Kidney (tissue), 14 donors: ENCODE data around the gene KRT82. TPM values are rescaled to one million over a fixed set of nuclear protein-coding genes. Genes with fewer than 3 reads are reported as not detected.
A peak's percentile ranks its signal among the peaks of the same experiment; 100 is the strongest.

ENCODE experiments used
- DNase-seq, 5 donors: peaks; one replicate each; pipeline ENCODE4 v3.0.0-alpha.2; 2013 to 2020
- FAIRE-seq: peaks from 2 replicates; lab custom pipeline; 2012; peaks lifted over from hg19 to GRCh38; lab: Jason Lieb, UNC
- H3K27ac ChIP-seq, 2 donors: one replicate each; pipeline ENCODE4 v1.7.0; 2013; ENCODE audit warnings: low read depth in 2 of 2, low read length in 2 of 2, inconsistent platforms in 1 of 2
- H3K27me3 ChIP-seq: one replicate; pipeline ENCODE4 v1.7.1; 2013; ENCODE audit warnings: low read length, inconsistent platforms; ENCODE audit not compliant: control insufficient read depth, insufficient read depth
- H3K36me3 ChIP-seq, 3 donors: one replicate each; pipeline versions ENCODE4 v1.7.0 to v1.7.1; 2013; ENCODE audit warnings: low read length in 3 of 3, control low read depth in 1 of 3, inconsistent platforms in 1 of 3; ENCODE audit not compliant: insufficient read depth in 3 of 3, control insufficient read depth in 2 of 3
- H3K4me1 ChIP-seq, 3 donors: one replicate each; pipeline versions ENCODE4 v1.7.0 to v1.7.1; 2013; ENCODE audit warnings: low read length in 3 of 3, inconsistent platforms in 1 of 3, low read depth in 1 of 3; ENCODE audit not compliant: control insufficient read depth in 2 of 3, insufficient read depth in 2 of 3
- H3K4me3 ChIP-seq, 3 donors: one replicate each; pipeline versions ENCODE4 v1.7.0 to v1.8.1; 2013; ENCODE audit warnings: low read length in 3 of 3, control low read depth in 1 of 3, inconsistent platforms in 1 of 3
- H3K9ac ChIP-seq, 3 donors: one replicate each; pipeline versions ENCODE4 v1.7.0 to v1.7.1; 2013; ENCODE audit warnings: low read length in 3 of 3, control low read depth in 1 of 3, inconsistent platforms in 1 of 3
- H3K9me3 ChIP-seq, 3 donors: one replicate each; pipeline versions ENCODE4 v1.7.0 to v1.7.1; 2013; ENCODE audit warnings: low read length in 3 of 3, control low read depth in 1 of 3, inconsistent platforms in 1 of 3; ENCODE audit not compliant: control insufficient read depth in 2 of 3, insufficient read depth in 1 of 3
- intact Hi-C: fragments of 100-400 bp; cut with DNase I; formaldehyde crosslinking; loops from one replicate; pipeline ENCODE4 v1.11.1; 2022
- polyA plus RNA-seq: library from polyadenylated mRNA; stranded (reverse); fragments of 350-450 nt; fragmentation: Illumina TruSeq; extraction: RNeasy Lipid Tissue Mini Kit (QIAGEN cat#74804); gene quantifications from one replicate; pipeline ENCODE4 v1.2.3, GENCODE V29; 2014; ENCODE audit warnings: low read depth, low replicate concordance; ENCODE audit not compliant: insufficient read depth
- total RNA-seq: library from RNA; stranded (reverse); fragmentation: NEBNext Ultra II Directional; extraction: Animal tissue kit (Norgen Biotek cat#: 25700); gene quantifications from one replicate; pipeline ENCODE4 v1.2.1, GENCODE V29; 2021
- TF ChIP-seq, protein P1 (sequence below): IDR thresholded peaks from 3 replicates; pipeline ENCODE4 v1.5.1; 2012; ENCODE audit warnings: mild to moderate bottlenecking, moderate library complexity, borderline replicate concordance; ENCODE audit not compliant: insufficient read depth; ENCODE audit errors: extremely low read depth
- donor health status: control.
- donor health status: control.
- donor health status: control.
- donor health status: control.
- donor health status: control.
- donor health status: DM: yes; HTN: yes; CAD: no.
- donor health status: Normal renal cell carcinoma (clear cell type).

Gene KRT82
- total and polyA plus RNA-seq, 2 donors from 2014 or later, result not detected

DNA sequence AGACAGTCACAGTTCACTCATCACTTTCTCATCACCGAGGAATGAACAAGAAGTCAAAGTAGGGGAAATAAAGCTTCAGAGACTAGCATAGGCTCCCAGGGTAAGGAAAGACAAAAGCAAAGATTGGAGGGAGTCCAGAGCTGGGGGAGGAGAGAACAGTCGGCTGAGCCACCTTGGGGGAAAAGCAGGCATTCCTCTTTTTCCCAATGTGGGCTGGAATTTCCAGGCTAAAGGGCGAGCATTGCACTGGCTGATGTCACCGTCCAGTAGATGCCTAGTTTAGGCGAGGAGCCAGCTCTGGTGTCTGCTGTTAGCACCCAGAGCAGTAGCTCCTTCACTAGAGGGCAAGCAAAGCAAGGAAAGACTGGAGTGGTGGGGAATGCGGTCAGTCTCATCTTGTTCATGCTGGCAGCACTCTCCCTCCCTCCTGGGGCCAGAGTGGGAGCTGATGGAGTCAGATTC, 36.5 kb upstream of the KRT82 start:
- Histone ChIP-seq H3K9me3 (no peaks in the 10 kb centered on the region), H3K27ac (no peak overlapping the region), H3K4me1 (no peaks in the 10 kb centered on the region), H3K36me3 (no peaks in the 10 kb centered on the region), H3K9ac (no peak overlapping the region), H3K27me3 (no peaks in the 10 kb centered on the region), H3K4me3 (no peak overlapping the region)
- peak in 3 of 5 donors; percentile 16 to 49 (median 48) for DNase-seq
- intact Hi-C loops, result no loop called here
- TF ChIP-seq, protein P1, sequence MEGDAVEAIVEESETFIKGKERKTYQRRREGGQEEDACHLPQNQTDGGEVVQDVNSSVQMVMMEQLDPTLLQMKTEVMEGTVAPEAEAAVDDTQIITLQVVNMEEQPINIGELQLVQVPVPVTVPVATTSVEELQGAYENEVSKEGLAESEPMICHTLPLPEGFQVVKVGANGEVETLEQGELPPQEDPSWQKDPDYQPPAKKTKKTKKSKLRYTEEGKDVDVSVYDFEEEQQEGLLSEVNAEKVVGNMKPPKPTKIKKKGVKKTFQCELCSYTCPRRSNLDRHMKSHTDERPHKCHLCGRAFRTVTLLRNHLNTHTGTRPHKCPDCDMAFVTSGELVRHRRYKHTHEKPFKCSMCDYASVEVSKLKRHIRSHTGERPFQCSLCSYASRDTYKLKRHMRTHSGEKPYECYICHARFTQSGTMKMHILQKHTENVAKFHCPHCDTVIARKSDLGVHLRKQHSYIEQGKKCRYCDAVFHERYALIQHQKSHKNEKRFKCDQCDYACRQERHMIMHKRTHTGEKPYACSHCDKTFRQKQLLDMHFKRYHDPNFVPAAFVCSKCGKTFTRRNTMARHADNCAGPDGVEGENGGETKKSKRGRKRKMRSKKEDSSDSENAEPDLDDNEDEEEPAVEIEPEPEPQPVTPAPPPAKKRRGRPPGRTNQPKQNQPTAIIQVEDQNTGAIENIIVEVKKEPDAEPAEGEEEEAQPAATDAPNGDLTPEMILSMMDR, result no peak
- no peak for FAIRE-seq

DNA sequence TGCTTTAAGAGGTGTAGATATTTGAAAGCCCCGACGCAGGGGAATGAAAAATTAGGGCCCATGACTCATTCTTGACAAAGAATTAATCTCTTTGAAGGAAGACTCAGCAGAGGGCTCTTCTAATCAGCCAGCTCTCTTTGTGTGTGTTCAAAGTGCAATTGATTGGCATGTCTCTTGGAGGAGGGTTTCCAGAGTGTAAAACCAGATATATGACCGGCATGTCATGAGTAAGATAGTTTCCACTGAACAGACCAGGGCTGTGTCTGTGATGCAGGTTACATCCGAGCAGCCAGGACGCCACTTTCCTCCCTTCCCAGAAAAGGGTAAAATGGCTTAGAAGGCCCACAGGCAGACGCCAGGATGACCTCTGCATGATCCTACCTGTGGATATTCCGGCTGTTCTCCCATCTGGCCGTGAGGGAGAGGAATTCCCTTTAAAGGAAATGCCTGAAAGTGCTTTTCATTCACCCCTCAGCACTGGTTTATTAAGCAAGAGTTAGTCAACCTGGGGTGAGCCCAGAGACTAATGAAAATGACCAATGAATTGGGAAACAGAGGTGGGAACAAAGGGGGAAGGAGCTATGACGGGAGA, 35.3 kb upstream of the KRT82 start:
- no peaks in the 10 kb centered on the region for H3K36me3 ChIP-seq
- H3K4me1 ChIP-seq, result no peaks in the 10 kb centered on the region
- intact Hi-C loops, result no loop called here
- H3K4me3 ChIP-seq, result no peak overlapping the region
- H3K27ac ChIP-seq, result no peak overlapping the region
- H3K27me3 ChIP-seq, result no peaks in the 10 kb centered on the region
- no peak overlapping the region for H3K9ac ChIP-seq
- H3K9me3 ChIP-seq, result no peaks in the 10 kb centered on the region
- no peak for FAIRE-seq
- TF ChIP-seq, protein P1, result no peak
- peak in 1 of 5 donors; percentile 3 for DNase-seq

DNA sequence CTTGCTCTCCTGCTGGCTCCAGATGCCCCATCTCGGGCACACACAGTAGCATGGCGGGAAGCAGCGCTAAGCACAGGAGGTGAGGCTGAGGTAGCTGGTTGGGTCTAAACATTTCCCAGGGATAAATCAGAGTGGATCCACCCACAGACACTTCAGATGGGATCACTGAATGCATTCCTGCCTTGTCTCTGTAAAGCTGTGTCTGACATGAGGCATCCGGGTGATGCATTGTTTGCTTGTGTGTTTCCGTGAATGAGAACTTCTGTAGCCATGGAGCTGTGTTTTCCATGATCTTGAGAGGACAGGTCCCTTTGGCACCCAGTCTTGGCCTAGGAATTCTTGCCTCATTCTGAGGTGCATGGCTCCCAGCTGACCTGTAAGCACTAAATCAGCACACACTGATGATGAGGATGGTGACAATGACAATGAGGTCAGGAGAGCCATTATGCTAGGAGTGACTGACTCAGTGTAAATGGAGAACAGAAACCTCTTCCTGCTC, 34.7 kb upstream of the KRT82 start:
- Histone ChIP-seq H3K4me3 (no peak overlapping the region), H3K27me3 (no peaks in the 10 kb centered on the region), H3K9me3 (no peaks in the 10 kb centered on the region), H3K36me3 (no peaks in the 10 kb centered on the region), H3K4me1 (no peaks in the 10 kb centered on the region), H3K9ac (no peak overlapping the region), H3K27ac (no peak overlapping the region)
- DNase-seq (no peak), FAIRE-seq (no peak)
- intact Hi-C loops, result no loop called here
- TF ChIP-seq, protein P1, result no peak
